K562 (cell line): ENCODE results near the gene ACP5. TPM values are rescaled to one million over a fixed set of nuclear protein-coding genes. Genes with fewer than 3 reads are reported as not detected.

Source experiments
- EP300 ChIP-seq: IDR thresholded peaks from 2 replicates; pipeline ENCODE4 v1.6.1; 2012; ENCODE audit warnings: low read length, improper control_type of control experiment
- HDGF ChIP-seq: fragments of 450-650 bp; IDR thresholded peaks from 2 replicates; pipeline ENCODE4 v1.6.1; 2016
- HEY1 ChIP-seq: fragments of 250-450 bp; sonication (Bioruptor Pico); IDR thresholded peaks from 2 replicates; pipeline ENCODE4 v1.5.0; 2020; ENCODE audit warnings: mild to moderate bottlenecking, moderate library complexity, borderline replicate concordance
- HSF4 ChIP-seq: fragments of 250-450 bp; sonication (Bioruptor Pico); IDR thresholded peaks from 2 replicates; pipeline ENCODE4 v2.1.2; 2022; ENCODE audit warnings: mild to moderate bottlenecking, moderate library complexity, borderline replicate concordance
- NBN ChIP-seq: fragments of 450-650 bp; IDR thresholded peaks from 2 replicates; pipeline ENCODE4 v1.6.1; 2016; ENCODE audit warnings: low read depth, mild to moderate bottlenecking
- NCOA4 ChIP-seq: fragments of 450-650 bp; IDR thresholded peaks from 2 replicates; pipeline ENCODE4 v1.6.1; 2018; ENCODE audit warnings: mild to moderate bottlenecking; ENCODE audit not compliant: partially characterized antibody
- POLR2AphosphoS2 ChIP-seq: IDR thresholded peaks from 2 replicates; pipeline ENCODE4 v1.6.1; 2012; ENCODE audit warnings: low read length, improper control_type of control experiment
- SMARCA4 ChIP-seq: fragments of 450-650 bp; IDR thresholded peaks from 2 replicates; pipeline ENCODE4 v1.6.1; 2016
- SNRNP70 ChIP-seq: fragments of 200-400 bp; formaldehyde crosslinking; optimal IDR thresholded peaks from 2 replicates; pipeline ENCODE3; 2017; ENCODE audit warnings: low read depth, low read length
- TAF15 ChIP-seq: fragments of 200-400 bp; formaldehyde crosslinking; IDR thresholded peaks from 2 replicates; pipeline ENCODE4 v1.6.1; 2017; ENCODE audit warnings: mild to moderate bottlenecking, low read depth, low read length, moderate library complexity
- ZBTB7A ChIP-seq: IDR thresholded peaks from 2 replicates; pipeline ENCODE4 v1.6.1; 2011; ENCODE audit warnings: low read depth, mild to moderate bottlenecking, low read length, moderate library complexity, borderline replicate concordance; ENCODE audit not compliant: control insufficient read depth
- ZFX ChIP-seq: sonication (generic); formaldehyde crosslinking; IDR thresholded peaks from 2 replicates; pipeline ENCODE4 v1.8.0; 2022; ENCODE audit warnings: mild to moderate bottlenecking, missing genetic modification reagents, moderate library complexity
- ZKSCAN1 ChIP-seq: fragments of 150-350 bp; IDR thresholded peaks from 2 replicates; pipeline ENCODE4 v1.6.1; 2016; ENCODE audit warnings: low read depth, low read length
- ZNF184 ChIP-seq: sonication (generic); formaldehyde crosslinking; IDR thresholded peaks from 2 replicates; pipeline ENCODE4 v1.5.0; 2020; ENCODE audit warnings: missing genetic modification reagents
- ZNF263 ChIP-seq: sonication (generic); formaldehyde crosslinking; IDR thresholded peaks from 2 replicates; pipeline ENCODE4 v1.8.0; 2022; ENCODE audit warnings: mild to moderate bottlenecking, missing genetic modification reagents, borderline replicate concordance
- ZNF444 ChIP-seq: fragments of 250-450 bp; sonication (Bioruptor Pico); IDR thresholded peaks from 2 replicates; pipeline ENCODE4 v1.4.0; 2020; ENCODE audit warnings: mild to moderate bottlenecking, moderate library complexity
- polyA plus RNA-seq, 8 experiments: library from polyadenylated mRNA; depleted of rRNA in 4 of 8; stranded (reverse) in 5 of 8; unstranded in 3 of 8; fragments of >200 nt; fragmentation: Nextera tagmentation in 2 of 8; fragmentation: Illumina TruSeq in 1 of 8; extraction: Ambion mirVana in 2 of 8; extraction: Trizol in 1 of 8; gene quantifications; 2 replicates each; pipeline versions ENCODE4 v1.2.1 to v1.2.3, GENCODE V29; 2011 to 2014; ENCODE audit warnings: inconsistent platforms in 1 of 8, missing spikeins in 1 of 8
- total RNA-seq, 7 experiments: library from RNA; depleted of rRNA in 6 of 7; stranded (reverse); fragments of >200 nt in 6 of 7; fragmentation: Illumina TruSeq in 2 of 7; extraction: Trizol in 2 of 7; gene quantifications; 2 replicates each; pipeline versions ENCODE4 v1.2.1 to v1.2.3, GENCODE V29; 2011 to 2021; ENCODE audit warnings: low replicate concordance in 1 of 7
- TF ChIP-seq, protein P1 (sequence below): sonication (generic); formaldehyde crosslinking; IDR thresholded peaks from 2 replicates; pipeline ENCODE4 v1.8.1; 2023; ENCODE audit warnings: mild to moderate bottlenecking, missing genetic modification reagents
- TF ChIP-seq, protein P2 (sequence below): fragments of 250-450 bp; sonication (Bioruptor Pico); IDR thresholded peaks from 2 replicates; pipeline ENCODE4 v1.4.0; 2020; ENCODE audit warnings: mild to moderate bottlenecking, moderate library complexity
- TF ChIP-seq, protein P3 (sequence below), 2 experiments: IDR thresholded peaks; 2 replicates each; pipeline ENCODE4 v1.6.1; 2012; ENCODE audit warnings: improper control_type of control experiment in 2 of 2, low read depth in 2 of 2, low read length in 2 of 2, borderline replicate concordance in 1 of 2

The ACP5 gene
- total and polyA plus RNA-seq, 9 of the 15 experiments (the other 6 are each of a cell fraction or from before 2014, with no cell fraction given): 0.06 to 1.1 (median 0.31) TPM; not detected in 1

DNA sequence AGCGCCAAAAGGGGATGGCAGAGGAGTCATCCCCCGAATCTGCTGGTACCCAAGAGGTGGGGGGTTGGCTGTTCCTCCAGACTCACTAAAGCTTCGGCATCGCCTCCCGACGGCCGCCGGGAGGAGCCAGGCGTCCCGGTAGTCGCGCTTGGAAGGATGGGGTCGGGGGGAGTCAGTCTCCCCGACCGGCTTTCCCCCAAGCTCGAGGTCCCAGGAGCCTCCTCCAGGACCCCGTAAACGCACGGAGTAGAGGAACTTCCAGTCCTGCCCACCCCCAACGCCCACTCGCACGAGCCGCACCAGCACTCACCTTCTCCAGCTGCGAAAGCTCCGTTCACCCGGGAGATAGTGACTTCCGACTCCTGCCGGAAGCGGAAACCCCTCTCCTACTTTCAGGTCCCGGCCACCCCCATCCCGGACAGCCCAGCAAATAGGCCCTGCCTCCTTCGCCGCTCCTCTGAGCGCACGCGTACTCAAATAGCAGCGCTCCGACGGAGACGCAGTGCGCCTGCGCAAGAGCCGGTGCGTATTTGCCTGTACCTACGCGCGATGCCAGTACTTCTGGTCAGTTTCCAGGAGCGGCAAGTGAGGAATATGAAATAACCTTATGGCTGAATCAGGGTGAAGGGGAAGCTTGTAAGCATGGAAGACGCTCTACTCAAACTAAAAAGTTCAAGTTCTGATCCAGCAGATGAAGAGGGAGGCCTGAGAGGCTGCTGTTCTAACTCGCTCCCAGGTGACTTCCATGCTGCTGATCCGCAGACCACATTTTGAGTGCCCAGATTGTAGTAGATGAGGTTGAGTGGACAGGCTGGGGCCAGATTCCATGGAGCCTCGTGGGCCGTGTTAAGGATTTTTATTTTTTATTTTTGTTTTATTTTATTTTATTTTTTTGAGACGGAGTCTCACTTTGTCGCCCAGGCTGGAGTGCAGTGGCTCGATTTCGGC lies 18.3 kb downstream of the ACP5 start, which contains the start of gene ELOF1 (continued):
- no peak for TF ChIP-seq ZNF184 (CRISPR knock-in tag)
- no peak for TF ChIP-seq NCOA4
- TF ChIP-seq HEY1 (CRISPR knock-in tag): no peak
- TF ChIP-seq, protein P1, sequence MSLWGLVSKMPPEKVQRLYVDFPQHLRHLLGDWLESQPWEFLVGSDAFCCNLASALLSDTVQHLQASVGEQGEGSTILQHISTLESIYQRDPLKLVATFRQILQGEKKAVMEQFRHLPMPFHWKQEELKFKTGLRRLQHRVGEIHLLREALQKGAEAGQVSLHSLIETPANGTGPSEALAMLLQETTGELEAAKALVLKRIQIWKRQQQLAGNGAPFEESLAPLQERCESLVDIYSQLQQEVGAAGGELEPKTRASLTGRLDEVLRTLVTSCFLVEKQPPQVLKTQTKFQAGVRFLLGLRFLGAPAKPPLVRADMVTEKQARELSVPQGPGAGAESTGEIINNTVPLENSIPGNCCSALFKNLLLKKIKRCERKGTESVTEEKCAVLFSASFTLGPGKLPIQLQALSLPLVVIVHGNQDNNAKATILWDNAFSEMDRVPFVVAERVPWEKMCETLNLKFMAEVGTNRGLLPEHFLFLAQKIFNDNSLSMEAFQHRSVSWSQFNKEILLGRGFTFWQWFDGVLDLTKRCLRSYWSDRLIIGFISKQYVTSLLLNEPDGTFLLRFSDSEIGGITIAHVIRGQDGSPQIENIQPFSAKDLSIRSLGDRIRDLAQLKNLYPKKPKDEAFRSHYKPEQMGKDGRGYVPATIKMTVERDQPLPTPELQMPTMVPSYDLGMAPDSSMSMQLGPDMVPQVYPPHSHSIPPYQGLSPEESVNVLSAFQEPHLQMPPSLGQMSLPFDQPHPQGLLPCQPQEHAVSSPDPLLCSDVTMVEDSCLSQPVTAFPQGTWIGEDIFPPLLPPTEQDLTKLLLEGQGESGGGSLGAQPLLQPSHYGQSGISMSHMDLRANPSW (CRISPR knock-in tag): no peak
- no peak; the same call in 1 of the 2 replicates for TF ChIP-seq ZBTB7A
- no peak for TF ChIP-seq POLR2AphosphoS2
- TF ChIP-seq SNRNP70: no peak
- TF ChIP-seq, protein P2, sequence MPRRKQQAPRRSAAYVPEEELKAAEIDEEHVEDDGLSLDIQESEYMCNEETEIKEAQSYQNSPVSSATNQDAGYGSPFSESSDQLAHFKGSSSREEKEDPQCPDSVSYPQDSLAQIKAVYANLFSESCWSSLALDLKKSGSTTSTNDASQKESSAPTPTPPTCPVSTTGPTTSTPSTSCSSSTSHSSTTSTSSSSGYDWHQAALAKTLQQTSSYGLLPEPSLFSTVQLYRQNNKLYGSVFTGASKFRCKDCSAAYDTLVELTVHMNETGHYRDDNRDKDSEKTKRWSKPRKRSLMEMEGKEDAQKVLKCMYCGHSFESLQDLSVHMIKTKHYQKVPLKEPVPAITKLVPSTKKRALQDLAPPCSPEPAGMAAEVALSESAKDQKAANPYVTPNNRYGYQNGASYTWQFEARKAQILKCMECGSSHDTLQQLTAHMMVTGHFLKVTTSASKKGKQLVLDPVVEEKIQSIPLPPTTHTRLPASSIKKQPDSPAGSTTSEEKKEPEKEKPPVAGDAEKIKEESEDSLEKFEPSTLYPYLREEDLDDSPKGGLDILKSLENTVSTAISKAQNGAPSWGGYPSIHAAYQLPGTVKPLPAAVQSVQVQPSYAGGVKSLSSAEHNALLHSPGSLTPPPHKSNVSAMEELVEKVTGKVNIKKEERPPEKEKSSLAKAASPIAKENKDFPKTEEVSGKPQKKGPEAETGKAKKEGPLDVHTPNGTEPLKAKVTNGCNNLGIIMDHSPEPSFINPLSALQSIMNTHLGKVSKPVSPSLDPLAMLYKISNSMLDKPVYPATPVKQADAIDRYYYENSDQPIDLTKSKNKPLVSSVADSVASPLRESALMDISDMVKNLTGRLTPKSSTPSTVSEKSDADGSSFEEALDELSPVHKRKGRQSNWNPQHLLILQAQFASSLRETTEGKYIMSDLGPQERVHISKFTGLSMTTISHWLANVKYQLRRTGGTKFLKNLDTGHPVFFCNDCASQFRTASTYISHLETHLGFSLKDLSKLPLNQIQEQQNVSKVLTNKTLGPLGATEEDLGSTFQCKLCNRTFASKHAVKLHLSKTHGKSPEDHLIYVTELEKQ (CRISPR knock-in tag): no peak
- no peak for TF ChIP-seq ZKSCAN1
- TF ChIP-seq NBN: peak; percentile 14; the same call in 1 of the 2 replicates
- no peak for TF ChIP-seq HSF4 (CRISPR knock-in tag)
- no peak for TF ChIP-seq HDGF
- TF ChIP-seq SMARCA4: no peak
- no peak for TF ChIP-seq TAF15
- no peak; the same call in 1 of the 2 replicates for TF ChIP-seq ZNF263 (CRISPR knock-in tag)
- TF ChIP-seq, protein P3, sequence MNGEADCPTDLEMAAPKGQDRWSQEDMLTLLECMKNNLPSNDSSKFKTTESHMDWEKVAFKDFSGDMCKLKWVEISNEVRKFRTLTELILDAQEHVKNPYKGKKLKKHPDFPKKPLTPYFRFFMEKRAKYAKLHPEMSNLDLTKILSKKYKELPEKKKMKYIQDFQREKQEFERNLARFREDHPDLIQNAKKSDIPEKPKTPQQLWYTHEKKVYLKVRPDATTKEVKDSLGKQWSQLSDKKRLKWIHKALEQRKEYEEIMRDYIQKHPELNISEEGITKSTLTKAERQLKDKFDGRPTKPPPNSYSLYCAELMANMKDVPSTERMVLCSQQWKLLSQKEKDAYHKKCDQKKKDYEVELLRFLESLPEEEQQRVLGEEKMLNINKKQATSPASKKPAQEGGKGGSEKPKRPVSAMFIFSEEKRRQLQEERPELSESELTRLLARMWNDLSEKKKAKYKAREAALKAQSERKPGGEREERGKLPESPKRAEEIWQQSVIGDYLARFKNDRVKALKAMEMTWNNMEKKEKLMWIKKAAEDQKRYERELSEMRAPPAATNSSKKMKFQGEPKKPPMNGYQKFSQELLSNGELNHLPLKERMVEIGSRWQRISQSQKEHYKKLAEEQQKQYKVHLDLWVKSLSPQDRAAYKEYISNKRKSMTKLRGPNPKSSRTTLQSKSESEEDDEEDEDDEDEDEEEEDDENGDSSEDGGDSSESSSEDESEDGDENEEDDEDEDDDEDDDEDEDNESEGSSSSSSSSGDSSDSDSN (IDR thresholded peaks at IDR 0.05; ENCODE audit: borderline replicate concordance in 1 of 2, low read depth in 2 of 2, low read length in 2 of 2): peak in 1 of 2 experiments; percentile 85; a peak in 2 of 4 replicates
- TF ChIP-seq ZNF444 (CRISPR knock-in tag): no peak
- TF ChIP-seq EP300: no peak; the same call in 1 of the 2 replicates
- peak; percentile 56; the same call in 1 of the 2 replicates for TF ChIP-seq ZFX (CRISPR knock-in tag)
